OCI-LY7 (cell line): ENCODE data around the gene KRT75. TPM values are rescaled to one million over a fixed set of nuclear protein-coding genes. Genes with fewer than 3 reads are reported as not detected.
"Not testable (repeated sequence)": the region's sequence is repeated elsewhere in the genome, so short reads cannot be mapped to it uniquely, and the experiment has no call there.

Source experiments
- BruUV-seq: library from RNA; stranded (reverse); fragments of 400-500 nt; replicated peaks from 2 replicates; lab custom pipeline; 2021; lab: Mats Ljungman, UMichigan
- CTCF ChIA-PET: fragments of 300-600 bp; sonication (Branson Sonifier 250); formaldehyde crosslinking; loops from one replicate; lab custom pipeline; 2022; ENCODE audit warnings: antibody characterized with exemption; ENCODE audit not compliant: unreplicated experiment; lab: Charles Lee
- POLR2A ChIA-PET: fragments of 300-600 bp; sonication (Branson Sonifier 250); formaldehyde crosslinking; loops from one replicate; lab custom pipeline; 2022; ENCODE audit warnings: antibody characterized with exemption; lab: Charles Lee
- DNase-seq: peaks from one replicate; pipeline ENCODE4 v3.0.0-alpha.2; 2015; ENCODE audit warnings: low spot score
- H2AFZ ChIP-seq: fragments of 200-600 bp; sonication (generic), shearing (Covaris generic); 2 replicates; pipeline ENCODE4 v1.6.1; 2014; ENCODE audit warnings: mild to moderate bottlenecking, antibody characterized with exemption, low read length, moderate library complexity
- H3K27ac ChIP-seq: fragments of 200-600 bp; sonication (generic); 2 replicates; pipeline ENCODE4 v1.5.1; 2014; ENCODE audit warnings: mixed run types, low read depth, mild to moderate bottlenecking, moderate library complexity, low read length, inconsistent platforms; ENCODE audit not compliant: poor library complexity, severe bottlenecking
- H3K36me3 ChIP-seq: fragments of 200-600 bp; sonication (generic); 2 replicates; pipeline ENCODE4 v1.6.1; 2014; ENCODE audit warnings: mild to moderate bottlenecking, antibody characterized with exemption, low read length, moderate library complexity, mixed read lengths; ENCODE audit not compliant: insufficient read depth
- H3K4me1 ChIP-seq: fragments of 200-600 bp; sonication (generic); 2 replicates; pipeline ENCODE4 v1.5.1; 2014; ENCODE audit warnings: mild to moderate bottlenecking, low read length; ENCODE audit not compliant: insufficient read depth, poor library complexity, severe bottlenecking
- H3K4me2 ChIP-seq: fragments of 200-600 bp; sonication (generic); 2 replicates; pipeline ENCODE4 v1.6.1; 2014; ENCODE audit warnings: mild to moderate bottlenecking, low read length
- H3K4me3 ChIP-seq: fragments of 200-600 bp; sonication (generic); 2 replicates; pipeline ENCODE4 v1.5.1; 2014; ENCODE audit warnings: mild to moderate bottlenecking, low read depth, low read length; ENCODE audit not compliant: poor library complexity, severe bottlenecking
- H3K79me2 ChIP-seq: fragments of 200-600 bp; sonication (generic); 2 replicates; pipeline ENCODE4 v1.6.1; 2016; ENCODE audit warnings: low read depth, mild to moderate bottlenecking, low read length, moderate library complexity, mixed read lengths; ENCODE audit not compliant: insufficient read depth
- H3K9me2 ChIP-seq: fragments of 200-600 bp; sonication (generic); 2 replicates; pipeline ENCODE4 v1.6.1; 2016; ENCODE audit warnings: mild to moderate bottlenecking, low read length, mixed read lengths; ENCODE audit not compliant: insufficient read depth
- H3K9me3 ChIP-seq: fragments of 200-600 bp; sonication (generic); 2 replicates; pipeline ENCODE4 v1.6.1; 2014; ENCODE audit warnings: mild to moderate bottlenecking, mixed run types, low read length, mixed read lengths
- H4K20me1 ChIP-seq: fragments of 200-600 bp; sonication (generic); 2 replicates; pipeline ENCODE4 v1.6.1; 2014; ENCODE audit warnings: mild to moderate bottlenecking, antibody characterized with exemption, low read length, moderate library complexity, mixed read lengths; ENCODE audit not compliant: insufficient read depth
- CTCF ChIP-seq: fragments of 200-600 bp; sonication (generic); conservative IDR thresholded peaks from 2 replicates; pipeline ENCODE4 v1.5.1; 2014; ENCODE audit warnings: mild to moderate bottlenecking, antibody characterized with exemption, low read length, moderate library complexity, mixed read lengths
- EZH2phosphoT487 ChIP-seq: fragments of 200-600 bp; sonication (generic); IDR thresholded peaks from 2 replicates; pipeline ENCODE4 v1.6.1; 2018; ENCODE audit warnings: low read depth, borderline replicate concordance, mild to moderate bottlenecking, mixed run types, antibody characterized with exemption, low read length, moderate library complexity, mixed read lengths
- intact Hi-C: fragments of 100-400 bp; cut with micrococcal nuclease; formaldehyde crosslinking; loops from one replicate; pipeline ENCODE4 v1.10.0; 2022; ENCODE audit not compliant: unreplicated experiment
- total RNA-seq, 2 experiments: library from RNA; depleted of rRNA in 1 of 2; stranded (reverse); fragments of >200 nt in 1 of 2; shearing (Covaris generic) in 1 of 2; gene quantifications; 2 replicates each; pipeline ENCODE4 v1.2.3, GENCODE V29; 2014 to 2022

Gene KRT75
- total RNA-seq, 2 experiments from 2014 or later, result not detected

GRCh38 chr12:52452101-52452500 lies 17.9 kb upstream of the KRT75 start, which contains the start of gene KRT6B:
Gene KRT6B, minus strand, starts transcription at chr12:52452146. Its CDS starts 68 bp downstream, at chr12:52452078.
- no peaks in the 10 kb centered on the region for H3K4me1 ChIP-seq
- H3K79me2 ChIP-seq, result no peaks in the 10 kb centered on the region
- ChIA-PET POLR2A (interaction anchor here (1.4 kb wide), 1 partner anchor 9 kb away, joined by 3 read pairs; no protein-coding TSS in a partner anchor), CTCF (no interaction called here)
- H3K27ac ChIP-seq, result no peak within 1 kb of the TSS
- H3K4me2 ChIP-seq, result no peak within 1 kb of the TSS
- no peak within 1 kb of the TSS for H2AFZ ChIP-seq
- no peak for DNase-seq
- no peak for TF ChIP-seq CTCF
- no peaks in the 10 kb centered on the region for H4K20me1 ChIP-seq
- intact Hi-C loops, result no loop called here
- H3K9me2 ChIP-seq, result no peaks in the 10 kb centered on the region
- H3K36me3 ChIP-seq, result no peaks in the 10 kb centered on the region
- no TSS peak for BruUV-seq
- no peaks in the 10 kb centered on the region for H3K9me3 ChIP-seq
- no peak within 1 kb of the TSS for H3K4me3 ChIP-seq

GRCh38 chr12:52448228-52448627 lies 14.1 kb upstream of the KRT75 start:
- no peak for DNase-seq
- Histone ChIP-seq H3K4me2 (no peak overlapping the region), H3K4me3 (no peak overlapping the region), H3K4me1 (no peaks in the 10 kb centered on the region), H3K27ac (no peak overlapping the region), H4K20me1 (no peaks in the 10 kb centered on the region), H2AFZ (no peak overlapping the region), H3K79me2 (no peaks in the 10 kb centered on the region), H3K9me3 (no peaks in the 10 kb centered on the region), H3K36me3 (no peaks in the 10 kb centered on the region), H3K9me2 (no peaks in the 10 kb centered on the region)
- POLR2A ChIA-PET, result no interaction called here
- no peak for TF ChIP-seq EZH2phosphoT487
- TF ChIP-seq CTCF, result no peak
- CTCF ChIA-PET, result no interaction called here
- no TSS peak for BruUV-seq
- intact Hi-C loops, result no loop called here

GRCh38 chr12:52447196-52447595 lies 13.0 kb upstream of the KRT75 start:
- H3K27ac ChIP-seq, H4K20me1 ChIP-seq, H3K9me2 ChIP-seq, H3K9me3 ChIP-seq, H3K4me3 ChIP-seq, H3K79me2 ChIP-seq, BruUV-seq, H3K36me3 ChIP-seq, H3K4me2 ChIP-seq, DNase-seq, POLR2A ChIA-PET, H2AFZ ChIP-seq, intact Hi-C loops, CTCF ChIA-PET, H3K4me1 ChIP-seq: not testable (repeated sequence)
